HG03378 (cell line): ENCODE data around the gene EPS15.
"Not testable (repeated sequence)": the region's sequence is repeated elsewhere in the genome, so short reads cannot be mapped to it uniquely, and the experiment has no call there.

Source experiments
- ATAC-seq: cut with Tn5 transposase; IDR thresholded peaks from one replicate; pipeline ENCODE4 v1.9.1; 2021; ENCODE audit warnings: mild to moderate bottlenecking, moderate library complexity; ENCODE audit not compliant: unreplicated experiment

Gene EPS15

DNA sequence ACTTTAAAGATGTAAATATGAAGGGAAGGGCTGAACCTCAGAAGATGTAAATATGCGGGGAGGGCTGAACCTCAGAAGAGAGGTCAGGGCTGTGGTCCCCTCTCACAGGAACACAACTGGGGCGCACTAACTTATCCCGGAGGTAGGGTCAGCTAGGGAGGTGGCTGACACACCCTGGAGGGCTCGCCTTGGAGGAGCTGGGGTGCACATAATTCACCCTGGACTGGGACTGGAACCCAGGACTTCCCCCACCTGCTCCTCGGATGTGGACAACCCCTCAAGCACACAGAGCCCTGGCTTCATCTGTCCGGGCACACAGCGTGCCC is 174.8 kb downstream of the EPS15 start:
- no peak for ATAC-seq

DNA sequence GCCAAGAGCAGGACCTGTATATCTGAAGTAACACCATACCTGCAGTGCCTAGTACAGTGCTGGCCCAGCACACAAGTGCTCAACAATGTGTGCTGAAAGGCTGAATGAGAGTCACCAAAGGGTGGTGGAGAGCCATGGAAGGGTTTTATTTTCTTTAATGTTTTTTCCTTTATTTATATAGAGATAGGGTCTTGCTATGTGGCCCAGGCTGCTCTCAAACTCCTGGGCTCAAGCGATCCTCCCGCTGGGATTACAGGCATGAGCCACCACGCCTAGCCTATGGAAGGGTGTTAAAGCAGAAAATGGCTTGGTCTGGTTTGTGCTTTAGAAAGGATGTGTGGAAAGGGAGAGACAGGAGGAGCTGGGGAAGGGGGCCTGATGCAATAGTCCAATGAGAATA is 175.4 kb downstream of the EPS15 start:
- no peak for ATAC-seq

DNA sequence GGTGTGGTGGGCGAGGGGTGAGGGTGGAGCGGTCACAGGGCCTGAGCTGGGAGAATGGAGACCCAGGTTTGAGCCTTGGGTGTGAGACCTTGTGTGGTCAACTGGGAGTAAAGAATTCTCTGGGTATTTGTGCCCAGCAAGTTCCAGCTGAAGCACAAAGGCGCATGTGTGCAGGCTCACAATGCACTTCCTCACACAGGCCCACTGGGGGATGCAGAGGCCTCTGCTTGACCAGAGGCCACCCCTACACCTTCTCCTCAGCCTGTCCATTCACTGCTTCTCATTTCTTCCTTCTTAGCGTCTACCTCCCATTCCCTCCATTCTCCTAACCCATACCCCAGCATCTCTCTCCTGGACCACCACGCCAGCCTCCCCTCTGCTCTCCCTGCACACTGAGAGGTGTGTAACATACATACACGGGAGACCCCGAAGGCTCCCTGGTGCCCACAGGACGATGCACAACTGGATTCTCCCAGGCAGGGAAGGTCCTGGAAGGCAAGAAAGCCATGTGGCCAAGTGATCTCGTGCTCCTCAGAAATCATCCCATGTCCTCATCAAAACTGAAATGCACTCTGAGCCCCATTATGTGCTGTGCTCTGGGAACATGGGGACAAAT is 176.4 kb downstream of the EPS15 start:
- ATAC-seq: no peak

DNA sequence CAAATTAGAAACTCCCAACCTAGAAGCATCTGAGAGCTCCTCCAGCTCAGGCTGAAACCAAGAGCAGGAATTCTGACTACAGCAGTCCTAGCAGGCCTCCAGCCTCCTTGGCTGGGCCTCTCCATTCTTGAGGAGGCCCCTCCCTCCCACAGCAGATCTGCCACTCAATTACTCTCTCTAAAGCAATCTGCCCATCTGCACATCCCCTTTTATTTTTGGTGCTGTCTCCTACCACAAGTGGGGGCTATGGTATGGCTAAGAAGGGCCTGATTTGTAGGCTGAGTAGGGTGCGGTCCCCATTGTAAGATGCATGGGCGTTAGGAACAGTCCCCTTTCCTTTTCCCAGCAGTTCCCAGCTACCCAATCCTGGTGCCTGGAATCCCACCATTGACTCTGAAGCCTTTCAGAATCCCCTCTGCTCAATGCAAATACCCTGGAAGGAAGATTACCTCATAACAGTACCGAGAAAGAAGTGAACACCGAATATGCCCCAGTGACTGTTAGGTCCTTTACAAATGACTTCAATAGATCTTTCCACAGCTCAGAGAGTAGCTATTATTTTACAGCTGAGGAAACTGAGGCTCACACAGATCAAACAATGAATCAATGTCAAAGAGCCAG is 177.1 kb downstream of the EPS15 start:
- peak; percentile 68 for ATAC-seq

DNA sequence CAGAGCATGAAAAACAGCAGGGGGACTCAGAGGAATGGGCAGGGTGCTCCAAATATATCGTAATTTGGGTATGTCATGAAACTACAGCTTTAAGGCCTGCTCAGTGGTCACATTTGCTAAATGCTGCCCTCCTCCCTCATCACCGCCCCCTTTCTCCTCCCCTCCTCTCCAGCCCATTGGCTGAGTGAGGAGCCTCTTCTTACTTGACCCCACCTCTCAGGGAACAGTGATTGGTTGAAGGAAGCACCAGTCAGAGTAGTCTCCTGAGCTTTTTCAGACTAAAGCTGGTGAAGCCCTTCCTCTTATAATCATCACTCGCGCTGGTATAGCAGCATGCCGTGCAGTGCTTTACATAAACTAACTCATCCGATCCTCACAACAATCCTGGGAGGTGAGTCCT is 178.7 kb downstream of the EPS15 start:
- ATAC-seq: no peak

DNA sequence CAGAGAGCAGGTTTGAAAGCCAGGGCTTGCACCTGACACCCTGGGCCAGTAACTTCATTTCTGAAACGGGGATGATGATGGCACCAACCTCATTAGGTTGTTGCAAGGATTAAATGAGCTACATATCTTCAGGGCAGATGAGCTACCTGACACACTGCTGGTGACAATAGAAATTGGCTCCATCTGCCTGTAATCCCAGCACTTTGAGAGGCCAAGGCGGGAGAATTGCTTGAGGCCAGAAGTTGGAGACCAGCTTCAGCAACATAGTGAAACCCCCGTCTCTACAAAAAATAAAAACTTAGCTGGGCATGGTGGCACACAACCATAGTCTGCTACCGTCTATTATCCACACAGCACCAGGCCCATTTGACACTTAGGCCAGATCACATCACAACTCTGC is 182.4 kb downstream of the EPS15 start:
- ATAC-seq: no peak

DNA sequence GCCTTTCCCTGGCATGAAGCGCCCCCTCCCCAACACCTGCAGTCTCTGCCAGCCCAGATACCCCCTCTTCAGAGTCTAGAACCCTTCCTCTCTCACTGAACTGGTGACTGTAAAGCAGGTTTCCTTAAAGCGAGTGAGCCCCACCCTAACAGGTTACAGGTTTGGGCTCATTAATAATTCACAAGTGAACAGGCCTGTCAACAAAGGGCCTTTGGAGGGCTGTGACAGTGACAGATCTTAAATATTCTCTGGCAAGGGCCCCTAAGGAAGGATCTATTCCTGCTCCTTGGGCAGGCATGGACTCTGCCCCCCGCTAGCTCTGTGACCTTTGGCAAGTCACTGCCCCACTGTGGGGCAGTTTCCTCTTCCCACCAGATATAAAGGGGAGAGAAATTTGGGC is 183.1 kb downstream of the EPS15 start:
- no peak for ATAC-seq

DNA sequence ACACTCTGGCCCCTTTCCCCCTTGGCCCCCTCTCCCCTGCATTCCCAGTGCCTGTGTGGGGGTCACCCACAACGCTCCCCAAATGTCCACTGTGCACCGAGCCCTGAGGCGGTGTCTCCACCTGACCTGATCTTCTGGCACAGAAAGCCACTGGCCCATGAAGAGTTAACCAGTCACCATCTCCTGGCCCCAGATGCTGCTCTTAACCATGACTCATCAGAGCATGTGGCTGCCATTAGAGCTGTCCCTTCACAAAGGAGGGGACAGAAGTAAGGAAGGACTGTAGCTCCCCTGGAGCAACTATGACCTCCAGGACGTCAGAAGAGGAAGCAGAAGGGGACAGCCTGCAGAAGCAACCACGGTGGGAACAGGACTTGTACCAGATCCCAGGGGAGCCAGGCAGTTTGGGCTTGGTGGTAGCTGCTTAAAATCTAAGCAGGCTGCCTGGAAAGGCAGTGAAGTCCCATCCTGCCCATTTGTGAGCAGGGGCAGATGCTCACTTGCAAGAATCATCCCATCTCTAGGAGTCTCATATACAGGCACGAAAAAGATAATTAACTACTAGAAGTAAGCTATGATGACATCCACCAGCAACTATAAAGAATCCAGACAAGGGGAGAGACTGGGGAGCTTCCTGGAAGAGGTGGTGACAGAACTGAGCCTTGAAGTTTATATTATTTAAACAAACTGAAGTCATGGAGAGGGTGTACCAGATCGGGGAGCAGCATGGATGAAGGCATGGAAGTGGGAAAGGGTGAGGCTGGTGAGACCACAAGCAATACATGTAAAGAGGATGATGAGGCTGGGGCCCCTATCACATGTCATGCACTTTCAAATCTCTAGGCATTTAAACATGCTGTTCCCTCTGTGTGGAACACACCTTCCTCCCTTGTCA is 187.6 kb downstream of the EPS15 start:
- ATAC-seq: no peak

DNA sequence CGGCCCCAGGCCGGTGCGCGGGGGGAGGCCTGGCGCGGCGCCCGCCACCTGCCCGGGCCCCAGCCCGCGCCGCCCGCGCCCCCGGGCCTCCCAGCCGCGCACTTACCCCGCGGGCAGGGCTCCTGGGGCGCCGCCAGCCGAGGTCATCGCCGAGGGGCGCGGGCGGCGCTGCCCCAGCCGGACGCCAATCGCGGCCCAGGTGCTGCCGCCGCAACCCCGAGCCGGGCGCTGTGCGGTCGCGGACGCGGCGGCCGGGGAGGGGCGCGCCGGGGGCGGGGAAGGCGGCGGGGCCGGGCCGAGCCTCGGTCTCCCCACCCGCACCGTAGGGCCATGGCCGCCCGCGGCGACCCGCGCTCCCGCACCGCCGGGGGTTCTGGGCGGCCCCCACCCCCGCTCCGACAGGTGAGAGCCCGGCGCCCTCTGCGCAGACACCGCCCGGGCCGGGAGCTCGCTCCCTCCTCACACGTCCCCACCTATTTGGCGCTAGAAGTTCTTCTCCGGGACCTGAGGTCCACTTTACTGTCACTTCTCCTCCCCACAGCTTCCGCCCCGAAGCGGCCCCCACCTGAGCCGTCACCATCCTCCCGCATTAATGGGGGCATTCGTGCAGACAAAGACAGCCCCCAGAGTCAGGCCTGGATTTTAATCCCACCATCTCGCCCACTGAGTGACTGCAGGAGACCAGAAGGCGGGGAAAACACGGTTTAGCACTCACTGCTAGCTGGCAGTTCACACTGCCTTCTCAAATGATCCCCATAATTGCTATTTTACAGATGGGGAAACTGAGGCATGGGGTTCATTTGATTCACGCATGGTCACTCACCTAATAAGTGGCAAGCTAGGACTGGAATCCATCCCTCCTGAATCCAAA is 188.5 kb downstream of the EPS15 start, which contains the start of gene TTC39A:
Gene TTC39A (minus strand): TSS at position 232 of the 871 bp plus-strand sequence. CDS start 85 bp downstream, at position 147.
- no peak for ATAC-seq

DNA sequence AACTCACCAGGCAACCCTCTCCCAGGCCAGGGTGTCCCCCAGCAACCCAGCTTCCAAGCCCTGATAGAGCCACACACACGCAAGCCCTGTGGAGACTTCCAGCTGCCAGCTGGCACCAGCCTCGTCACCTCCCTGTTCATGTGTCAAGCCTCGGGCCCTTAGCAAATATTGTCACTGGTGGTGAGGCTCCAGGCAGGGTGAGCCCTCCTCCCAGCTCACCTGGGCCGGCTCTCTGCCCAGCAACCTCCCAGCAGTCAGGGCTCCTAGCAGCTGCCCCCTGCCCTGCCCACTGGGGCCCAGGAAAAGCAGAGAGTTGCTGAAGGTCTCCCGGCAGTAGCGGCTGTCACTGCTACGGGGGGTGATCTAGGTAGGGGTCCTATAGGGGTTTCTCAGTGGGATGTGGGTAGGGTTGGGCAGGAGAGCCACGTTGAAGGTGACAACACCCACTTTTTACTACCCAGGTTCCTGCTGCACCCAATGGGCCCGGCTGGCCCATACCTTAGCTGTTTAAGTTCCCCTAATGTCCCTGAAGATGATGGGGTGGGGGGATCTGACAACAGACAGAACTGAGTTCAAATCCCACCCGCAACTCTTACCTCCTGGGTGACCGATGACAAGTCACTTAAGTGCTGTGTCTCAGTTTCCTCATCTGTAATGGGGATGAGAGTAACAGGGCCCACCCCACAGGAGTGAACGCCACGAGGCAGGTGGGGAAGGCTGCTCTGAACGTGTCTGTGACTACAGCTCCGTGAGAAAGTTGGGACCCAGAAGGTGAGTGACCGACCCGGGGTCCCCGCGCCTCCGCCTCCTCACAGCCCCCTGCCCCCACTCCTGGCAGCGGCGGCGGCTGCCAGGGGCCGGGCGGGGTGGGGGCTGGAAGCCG is 189.4 kb downstream of the EPS15 start:
- ATAC-seq: no peak

DNA sequence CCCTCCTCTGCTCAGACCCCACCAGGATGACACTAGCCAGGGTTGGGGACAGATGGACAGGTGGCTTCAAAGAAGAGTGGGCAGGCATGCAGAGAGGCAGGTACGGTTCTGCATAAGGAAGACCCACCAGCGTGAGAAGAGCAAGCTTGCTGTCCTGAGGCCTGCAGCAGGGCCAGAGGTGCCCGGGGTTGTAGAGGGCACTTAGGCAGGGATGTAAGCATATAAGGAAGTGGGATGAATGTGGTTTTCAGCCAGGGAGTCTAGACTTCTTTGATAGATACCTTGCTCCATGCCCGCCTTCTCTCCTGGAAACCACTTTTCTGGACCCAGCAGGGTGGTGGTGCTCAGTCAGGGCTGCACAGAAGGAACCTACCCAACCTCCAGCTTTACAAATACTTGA is 190.1 kb downstream of the EPS15 start:
- ATAC-seq: no peak

DNA sequence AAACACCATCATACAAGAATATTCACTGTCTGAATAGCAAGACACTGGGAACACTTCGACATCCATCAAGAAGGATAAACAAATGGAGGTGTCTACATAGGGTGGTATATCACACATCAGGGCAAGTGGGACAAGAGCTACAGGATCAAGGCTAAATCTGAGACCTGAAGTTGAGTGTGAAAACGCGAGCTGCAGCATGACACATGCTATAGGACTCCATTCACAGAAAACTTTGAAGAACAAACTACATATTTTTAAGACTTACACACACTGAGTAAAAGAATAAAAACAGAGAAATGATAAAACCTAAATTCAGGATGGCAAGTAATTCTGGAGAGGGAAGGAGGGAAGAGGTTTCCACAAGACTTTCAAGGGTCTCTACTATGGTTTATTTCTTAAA is 190.8 kb downstream of the EPS15 start:
- no peak for ATAC-seq

DNA sequence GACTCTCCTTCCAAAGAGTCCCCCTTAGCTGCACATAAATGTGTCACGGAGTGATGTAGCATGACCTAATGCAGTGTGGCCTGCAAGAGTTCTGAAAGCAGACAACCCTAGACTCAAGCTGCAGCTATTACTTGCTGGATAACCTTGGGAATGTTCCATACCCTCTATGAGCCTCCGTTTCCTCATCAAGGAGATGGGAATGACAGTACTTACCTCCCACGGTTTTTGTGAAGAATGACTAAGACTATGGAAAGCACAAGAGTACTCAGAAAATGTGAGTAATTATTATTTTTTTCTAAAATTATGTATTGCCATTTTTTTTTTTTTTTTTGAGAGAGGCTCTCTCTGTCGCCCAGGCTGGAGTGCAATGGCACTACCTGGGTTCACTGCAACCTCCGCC is 191.7 kb downstream of the EPS15 start:
- ATAC-seq: no peak

DNA sequence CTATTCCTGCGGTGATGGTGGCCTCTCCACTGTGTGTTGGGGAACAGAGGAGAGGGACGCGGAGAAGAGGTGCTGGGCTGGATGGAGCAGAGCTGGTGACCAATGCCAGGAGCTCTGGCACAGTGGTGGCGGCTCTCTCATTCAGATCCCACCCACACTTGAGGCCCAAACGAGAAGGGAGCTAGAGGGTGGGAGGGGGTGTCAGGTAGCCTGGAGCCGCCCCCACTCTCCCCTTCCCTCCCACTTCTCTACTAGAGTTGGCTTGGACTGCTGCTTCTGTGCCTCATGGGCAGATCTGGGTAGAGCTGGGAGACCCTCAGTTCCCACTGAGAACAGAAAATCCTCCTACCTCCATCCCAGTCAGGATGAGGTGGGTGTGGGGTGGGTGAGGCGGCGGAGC is 192.2 kb downstream of the EPS15 start:
- no peak for ATAC-seq

DNA sequence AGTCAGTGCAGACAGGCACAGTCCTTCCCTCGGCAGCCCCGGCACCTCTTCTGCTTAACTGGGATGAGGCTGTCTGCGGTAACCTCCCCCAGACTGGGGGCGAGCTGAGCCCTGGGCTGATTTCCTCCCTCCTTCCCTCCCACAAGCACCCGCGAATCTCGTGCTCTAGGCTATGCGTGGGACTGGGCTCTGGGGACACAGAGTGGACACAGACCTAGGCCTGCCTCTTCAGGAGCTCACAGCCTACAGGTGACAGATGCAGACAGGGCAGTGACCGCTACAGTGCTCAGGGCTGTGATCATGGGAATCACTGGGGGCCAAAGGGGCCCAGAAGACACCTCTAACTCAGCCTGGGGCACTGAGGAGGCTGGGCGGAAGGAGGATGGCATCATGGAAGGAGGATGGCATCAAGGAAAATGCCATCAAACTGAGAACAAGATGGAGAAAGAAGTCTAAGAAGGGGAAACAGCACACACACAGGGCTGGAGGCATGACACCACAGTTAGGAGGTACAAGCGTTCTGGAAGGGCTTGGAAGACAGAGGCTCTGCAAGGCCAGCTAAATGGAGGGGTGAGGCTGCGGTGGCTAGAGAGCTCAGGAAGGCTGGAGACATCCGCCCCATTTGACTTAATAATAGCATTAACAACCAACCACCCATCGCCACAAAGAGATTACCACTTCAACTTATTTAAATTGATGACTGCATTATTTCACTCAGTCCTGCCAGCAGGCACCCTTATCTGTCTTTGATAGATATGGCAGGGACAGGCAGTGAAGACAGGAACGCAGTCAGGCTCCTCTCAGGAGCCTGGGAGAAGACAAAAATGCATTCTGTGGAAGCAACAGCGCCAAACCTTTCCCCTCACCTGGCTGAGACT is 192.9 kb downstream of the EPS15 start:
- no peak for ATAC-seq

DNA sequence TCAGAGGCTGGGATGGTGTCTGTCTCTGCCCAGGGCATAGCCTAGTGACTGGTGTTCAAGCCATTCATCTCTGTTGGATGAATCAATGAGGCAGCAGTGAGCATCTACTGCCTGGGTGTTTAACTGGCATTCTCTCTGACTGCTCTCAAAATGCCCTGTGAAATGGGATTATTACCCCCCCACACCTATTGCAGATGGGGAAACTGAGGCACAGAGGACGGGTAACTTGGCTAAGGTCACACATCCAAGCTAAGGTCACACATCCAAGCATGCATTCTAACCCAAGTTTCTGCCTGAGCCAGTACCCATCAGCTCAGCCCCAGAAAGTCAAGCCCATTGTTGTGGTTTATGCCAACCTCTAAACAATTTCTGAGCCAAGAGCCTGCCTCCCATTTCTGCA is 193.7 kb downstream of the EPS15 start:
- no peak for ATAC-seq

DNA sequence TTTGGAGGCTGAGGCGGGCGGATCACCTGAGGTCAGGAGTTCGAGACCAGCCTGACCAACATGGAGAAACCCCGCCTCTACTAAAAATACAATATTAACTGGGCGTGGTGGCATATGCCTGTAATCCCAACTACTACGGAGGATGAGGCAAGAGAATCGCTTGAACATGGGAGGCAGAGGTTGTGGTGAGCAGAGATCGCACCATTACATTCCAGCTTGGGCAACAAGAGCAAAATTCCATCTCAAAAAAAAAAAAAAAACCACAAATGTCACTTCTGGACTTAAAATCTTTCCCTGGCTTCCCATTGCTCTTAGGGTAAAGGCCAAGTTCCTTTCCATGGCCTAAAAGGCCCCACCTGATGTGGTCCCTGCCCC is 194.1 kb downstream of the EPS15 start:
- ATAC-seq: not testable (repeated sequence)

DNA sequence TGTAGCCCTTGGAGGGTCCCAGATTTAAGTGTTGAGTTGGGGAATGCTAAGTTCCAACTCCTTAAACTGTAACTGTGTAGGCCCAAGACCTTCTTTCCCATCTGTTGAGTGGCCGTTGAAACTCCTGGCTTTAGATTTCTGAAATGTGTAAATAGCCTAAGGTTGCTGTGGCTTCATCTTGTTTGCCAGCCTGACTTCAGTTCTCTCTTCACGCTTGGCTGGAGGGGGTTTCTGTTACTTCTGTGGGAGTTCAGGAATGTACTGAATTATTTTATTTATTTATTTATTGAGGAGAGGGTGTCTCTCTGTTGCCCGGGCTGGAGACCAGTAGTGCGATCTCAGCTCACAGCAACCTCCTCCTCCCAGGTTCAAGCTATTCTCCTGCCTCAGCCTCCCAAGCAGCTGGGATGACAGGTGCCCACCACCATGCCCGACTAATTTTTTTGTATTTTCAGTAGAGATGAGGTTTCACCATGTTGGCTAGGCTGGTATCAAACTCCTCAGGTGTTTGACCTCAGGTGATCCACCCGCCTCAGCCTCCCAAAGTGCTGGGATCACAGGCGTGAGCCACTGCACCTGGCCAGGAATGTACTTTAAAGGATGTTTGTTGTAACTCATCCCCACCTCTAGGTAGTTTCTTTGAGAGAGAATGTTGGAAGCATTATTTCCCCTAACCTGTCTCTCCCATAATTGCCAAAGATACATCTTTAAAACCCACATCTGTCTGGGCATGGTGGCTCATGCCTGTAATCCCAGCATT is 194.6 kb downstream of the EPS15 start:
- ATAC-seq: no peak

DNA sequence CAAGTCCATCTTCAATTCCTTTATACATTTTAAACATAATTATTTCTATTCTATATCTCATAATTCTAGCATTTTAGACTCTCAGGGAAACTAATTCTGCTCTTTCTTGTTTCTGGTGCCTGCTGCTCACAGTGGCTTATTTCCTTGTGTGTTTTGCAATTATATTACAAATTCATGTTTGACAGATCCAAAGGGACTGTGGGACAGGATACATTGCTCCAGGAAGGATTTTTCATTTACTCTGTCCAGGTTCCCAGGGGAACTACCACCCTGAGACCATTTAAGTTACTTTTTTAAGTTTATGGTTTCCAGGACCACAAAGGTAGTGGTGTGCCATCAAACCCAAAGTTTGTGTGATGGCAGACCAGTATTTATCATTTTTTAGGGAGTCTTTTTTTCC is 195.3 kb downstream of the EPS15 start:
- no peak for ATAC-seq
